Right hindlimb (tissue), 1 donor: Measurements from ENCODE around the gene CASR.

Source experiments
- DNase-seq: peaks from one replicate; pipeline ENCODE4 v3.0.0-alpha.2; 2018

Gene CASR

DNA sequence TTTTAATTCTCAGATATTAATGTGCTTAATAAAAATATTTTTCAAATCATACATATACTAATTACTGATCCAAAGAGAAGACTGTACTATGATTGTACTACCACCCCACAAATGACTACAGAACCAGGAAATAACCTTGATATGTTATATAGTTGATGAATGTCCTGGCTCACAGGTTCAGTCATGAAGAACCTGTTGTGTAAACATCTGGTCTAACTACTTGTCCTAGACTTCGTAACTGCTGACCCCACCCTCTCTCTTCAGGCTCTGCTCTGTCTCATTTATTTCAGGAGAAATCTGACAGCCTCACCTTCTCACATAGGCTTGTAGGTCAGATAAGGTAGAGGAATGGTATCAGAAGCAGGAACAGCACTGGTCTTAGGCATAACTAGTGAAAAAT is 126.9 kb downstream of the CASR start:
- DNase-seq: no peak

DNA sequence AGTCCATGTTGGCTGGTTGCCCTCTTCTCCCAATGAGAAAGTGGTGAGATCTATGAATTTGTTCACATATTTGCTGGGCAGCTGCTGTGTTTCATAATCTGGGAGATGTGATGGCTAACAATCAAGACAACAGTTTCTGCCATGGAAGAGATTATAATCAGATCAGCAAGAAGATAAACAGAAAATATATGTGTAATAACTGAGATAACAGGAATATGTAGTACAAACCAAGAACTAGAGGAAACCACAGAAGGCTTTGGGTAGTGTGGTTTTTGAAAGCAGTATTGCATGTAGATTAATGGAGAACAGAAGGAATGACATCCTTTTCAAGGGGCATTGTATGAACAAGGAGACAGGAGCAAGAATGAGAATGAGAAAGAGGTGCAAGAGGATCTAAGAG is 129.4 kb downstream of the CASR start:
- no peak for DNase-seq

GRCh38 chr3:122313281-122313680 is 129.8 kb downstream of the CASR start:
- no peak for DNase-seq

GRCh38 chr3:122314228-122314876 is 130.9 kb downstream of the CASR start:
- no peak for DNase-seq

DNA sequence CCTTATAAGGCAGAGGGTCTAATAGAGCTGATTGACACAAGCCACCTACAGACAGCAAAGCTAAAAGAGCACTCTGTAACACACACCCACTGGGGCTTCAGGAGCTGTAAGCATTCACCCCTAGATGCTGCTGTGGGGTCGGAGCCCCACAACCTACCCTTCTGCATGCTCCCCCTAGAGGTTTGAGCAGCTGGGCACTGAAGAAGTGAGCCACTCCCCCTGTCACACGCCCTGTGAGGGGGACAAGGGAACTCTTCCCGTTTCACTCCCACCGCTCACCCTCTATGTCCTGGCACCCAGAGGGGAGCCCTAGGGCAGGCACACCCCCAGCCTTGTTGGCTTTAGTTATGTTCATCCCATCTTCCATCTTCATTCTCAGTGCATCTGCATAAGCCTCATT is 132.2 kb downstream of the CASR start:
- no peak for DNase-seq

DNA sequence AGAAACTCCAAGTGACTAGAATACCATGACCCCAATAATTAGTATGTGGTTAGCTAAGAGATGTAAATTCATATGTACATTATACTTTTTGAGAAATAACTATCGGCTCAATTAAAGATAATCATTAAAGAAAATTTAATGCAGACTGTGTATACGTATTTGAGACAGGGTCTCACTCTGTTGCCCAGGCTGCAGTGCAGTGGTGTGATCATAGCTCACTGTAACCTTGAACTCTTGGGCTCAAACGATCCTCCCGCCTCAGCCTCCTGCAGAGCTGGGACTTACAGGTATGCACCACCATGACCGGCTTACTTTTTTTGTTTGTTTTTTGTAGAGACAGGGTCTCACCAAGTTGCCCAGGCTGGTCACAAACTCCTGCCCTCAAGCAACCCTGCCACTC is 132.9 kb downstream of the CASR start:
- no peak for DNase-seq

GRCh38 chr3:122318620-122319019 is 135.2 kb downstream of the CASR start:
- no peak for DNase-seq

DNA sequence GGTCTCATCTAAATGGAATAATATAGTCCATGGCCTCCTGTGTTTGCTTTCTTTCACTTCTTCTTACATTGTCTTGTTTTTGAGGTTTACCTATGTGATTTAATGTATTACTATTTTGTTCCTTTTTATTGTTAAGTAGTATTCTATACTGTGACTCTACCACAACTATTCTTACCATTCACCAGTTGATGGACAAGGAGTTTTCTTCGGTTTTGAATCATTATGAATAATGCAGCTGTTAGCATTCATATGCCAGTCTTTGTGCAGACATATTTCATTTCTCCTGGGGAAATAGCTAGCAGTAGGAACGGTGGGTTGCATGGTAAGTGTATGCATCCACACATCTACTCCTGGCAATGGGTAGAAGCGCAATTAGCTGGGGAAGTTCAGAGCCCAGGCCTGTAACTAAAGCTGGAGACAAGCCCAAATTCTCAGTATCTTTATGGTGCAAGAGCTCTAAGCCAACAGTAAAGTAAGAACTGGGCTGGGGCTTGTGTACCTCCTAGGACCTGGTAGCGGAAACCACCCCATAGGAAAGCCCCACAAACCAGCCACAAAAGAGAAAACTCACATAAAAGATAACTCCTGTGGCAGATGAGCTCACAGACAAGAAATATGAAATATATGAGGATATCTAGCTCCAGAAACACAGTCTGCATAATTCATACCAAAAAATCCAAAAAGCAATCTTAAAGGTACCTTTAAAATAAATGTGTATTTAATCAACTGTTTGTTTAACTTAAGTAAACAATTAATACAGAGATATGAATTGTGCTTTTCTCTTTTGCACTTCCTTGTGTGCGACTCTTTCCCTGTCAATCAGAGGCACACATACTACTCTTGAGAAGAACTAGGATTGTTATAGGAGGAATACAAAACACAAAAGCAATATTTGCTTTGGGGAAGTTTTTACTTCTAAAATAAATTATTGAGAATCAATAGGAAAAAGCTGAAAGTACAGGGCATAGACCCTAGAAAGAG is 138.9 kb downstream of the CASR start:
- DNase-seq: no peak

DNA sequence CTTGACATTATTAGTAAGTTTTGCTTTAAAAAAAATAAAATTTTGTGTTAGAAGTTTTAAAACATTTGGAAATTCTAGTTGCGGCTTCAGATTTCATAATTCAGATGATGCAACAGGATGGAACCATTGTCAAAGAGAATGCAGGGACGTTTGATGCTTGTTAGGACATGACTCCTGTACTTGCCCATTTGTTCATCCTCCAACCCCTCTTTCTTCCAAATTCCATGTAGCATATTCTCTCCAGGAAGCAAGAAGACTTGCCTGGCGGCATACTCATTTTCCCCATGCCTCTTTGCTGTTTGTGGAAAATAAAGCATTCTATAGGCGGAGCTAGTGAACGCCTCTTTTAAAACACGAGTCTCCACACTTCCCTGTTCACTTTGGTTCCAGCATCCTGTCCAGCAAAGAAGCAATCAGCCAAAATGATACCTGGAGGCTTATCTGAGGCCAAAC is 141.4 kb downstream of the CASR start, which contains the start of gene CSTA:
Gene CSTA, plus strand, starts transcription at position 378 of the 453 bp plus-strand sequence. Its CDS starts 45 bp downstream, at position 423.
- no peak for DNase-seq

GRCh38 chr3:122325769-122326168 is 142.3 kb downstream of the CASR start:
- no peak for DNase-seq

DNA sequence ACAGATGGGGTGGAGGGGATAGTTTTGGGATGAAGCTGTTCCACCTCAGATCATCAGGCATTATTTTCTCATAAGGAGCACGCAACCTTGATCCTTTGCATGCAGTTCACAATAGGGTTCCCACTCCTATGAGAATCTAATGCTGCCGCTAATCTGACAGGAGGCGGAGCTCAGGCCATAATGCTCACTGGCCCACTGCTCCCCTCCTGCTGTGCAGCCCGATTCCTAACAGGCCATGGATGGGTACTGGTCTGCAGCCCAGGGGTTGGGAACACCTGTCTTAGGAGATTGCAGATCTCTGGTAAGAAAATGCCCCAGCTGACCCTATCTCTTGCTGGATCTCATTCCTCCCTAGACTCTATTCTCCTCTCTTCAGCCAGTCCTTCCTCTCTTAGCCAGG is 148.4 kb downstream of the CASR start:
- DNase-seq: no peak

DNA sequence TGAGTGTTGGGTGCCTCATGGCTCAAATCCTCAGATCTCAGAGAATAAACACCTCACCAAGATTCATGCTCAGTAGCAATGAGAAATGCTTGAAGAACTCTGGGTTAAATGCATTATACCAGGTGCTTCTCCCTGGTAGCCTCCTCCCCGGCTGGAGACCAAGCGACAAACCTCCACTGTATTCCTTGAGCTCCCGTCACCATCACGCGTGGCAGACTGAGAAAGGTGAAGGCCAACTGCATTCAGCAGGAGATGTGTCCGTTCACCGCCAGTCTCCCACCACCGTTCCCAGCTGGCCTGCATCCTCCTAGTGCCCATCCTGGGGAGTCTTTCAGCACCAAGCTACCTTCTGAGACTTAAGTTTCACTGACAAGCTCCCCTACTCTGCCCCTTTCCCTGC is 149.1 kb downstream of the CASR start:
- DNase-seq: no peak
